ENCODE measurements around the gene DUT. TPM values are rescaled to one million over a fixed set of nuclear protein-coding genes. Genes with fewer than 3 reads are reported as not detected.
A peak's percentile ranks its signal among the peaks of the same experiment; 100 is the strongest.

DUT gene
- 100 to 1,000 TPM in 9 of 10 donors, 10 to 100 TPM in 1; 98.9 to 142 (median 112) TPM for polyA plus RNA-seq (ENCODE audit: insufficient read length in 10 of 10)
- long read RNA-seq, donor 1, transcript DUT-202 (6 exons, 1,935 nt): major isoform, 28 of 67 reads
- long read RNA-seq, donor 1, transcript DUT-205 (7 exons, 769 nt): minor isoform, 12 of 67 reads
- long read RNA-seq, donor 1, transcript DUT-201 (7 exons, 2,147 nt): minor isoform, 25 of 67 reads
- long read RNA-seq, donor 1, partial matches to known transcripts: 0 of 67 reads
- long read RNA-seq, donor 1, other reads (novel, unspliced or antisense): 0 of 67 reads
- long read RNA-seq, donor 2, transcript DUT-201 (7 exons, 2,147 nt): major isoform, 23 of 47 reads
- long read RNA-seq, donor 2, transcript DUT-205 (7 exons, 769 nt): minor isoform, 8 of 47 reads
- long read RNA-seq, donor 2, transcript DUT-202 (6 exons, 1,935 nt): minor isoform, 11 of 47 reads
- long read RNA-seq, donor 2, partial matches to known transcripts: 0 of 47 reads
- long read RNA-seq, donor 2, other reads (novel, unspliced or antisense): 0 of 47 reads
- long read RNA-seq, donor 3: 0 reads
- long read RNA-seq, donor 4, transcript DUT-202 (6 exons, 1,935 nt): minor isoform, 10 of 59 reads
- long read RNA-seq, donor 4, transcript DUT-201 (7 exons, 2,147 nt): major isoform, 32 of 59 reads
- long read RNA-seq, donor 4, partial matches to known transcripts: 0 of 59 reads
- long read RNA-seq, donor 4, other reads (novel, unspliced or antisense): 10 of 59 reads
- long read RNA-seq, donor 5, transcript DUT-205 (7 exons, 769 nt): minor isoform, 12 of 91 reads
- long read RNA-seq, donor 5, transcript DUT-201 (7 exons, 2,147 nt): minor isoform, 18 of 91 reads
- long read RNA-seq, donor 5, transcript DUT-202 (6 exons, 1,935 nt): major isoform, 40 of 91 reads
- long read RNA-seq, donor 5, partial matches to known transcripts: 8 of 91 reads
- long read RNA-seq, donor 5, other reads (novel, unspliced or antisense): 6 of 91 reads
- long read RNA-seq, donor 6, transcript DUT-202 (6 exons, 1,935 nt): minor isoform, 22 of 75 reads
- long read RNA-seq, donor 6, transcript DUT-201 (7 exons, 2,147 nt): major isoform, 35 of 75 reads
- long read RNA-seq, donor 6, transcript DUT-205 (7 exons, 769 nt): minor isoform, 14 of 75 reads
- long read RNA-seq, donor 6, partial matches to known transcripts: 0 of 75 reads
- long read RNA-seq, donor 6, other reads (novel, unspliced or antisense): 0 of 75 reads
- long read RNA-seq, donor 7, transcript DUT-202 (6 exons, 1,935 nt): minor isoform, 13 of 43 reads
- long read RNA-seq, donor 7, transcript DUT-205 (7 exons, 769 nt): minor isoform, 7 of 43 reads
- long read RNA-seq, donor 7, transcript DUT-201 (7 exons, 2,147 nt): major isoform, 21 of 43 reads
- long read RNA-seq, donor 7, partial matches to known transcripts: 0 of 43 reads
- long read RNA-seq, donor 7, other reads (novel, unspliced or antisense): 0 of 43 reads
- long read RNA-seq, donor 8, transcript DUT-201 (7 exons, 2,147 nt): minor isoform, 21 of 54 reads
- long read RNA-seq, donor 8, transcript DUT-202 (6 exons, 1,935 nt): major isoform, 24 of 54 reads
- long read RNA-seq, donor 8, transcript DUT-205 (7 exons, 769 nt): minor isoform, 7 of 54 reads
- long read RNA-seq, donor 8, partial matches to known transcripts: 0 of 54 reads
- long read RNA-seq, donor 8, other reads (novel, unspliced or antisense): 0 of 54 reads
- long read RNA-seq, donor 9, partial matches to known transcripts: 0 of 4 reads
- long read RNA-seq, donor 9, other reads (novel, unspliced or antisense): 0 of 4 reads

GRCh38 chr15:48330855-48331795 is at the start of gene DUT:
TSS of gene DUT (plus strand) at chr15:48331429. CDS start at chr15:48331516, 87 bp downstream.
- peak; percentile 84 to 98 (median 90) for DNase-seq

DNA sequence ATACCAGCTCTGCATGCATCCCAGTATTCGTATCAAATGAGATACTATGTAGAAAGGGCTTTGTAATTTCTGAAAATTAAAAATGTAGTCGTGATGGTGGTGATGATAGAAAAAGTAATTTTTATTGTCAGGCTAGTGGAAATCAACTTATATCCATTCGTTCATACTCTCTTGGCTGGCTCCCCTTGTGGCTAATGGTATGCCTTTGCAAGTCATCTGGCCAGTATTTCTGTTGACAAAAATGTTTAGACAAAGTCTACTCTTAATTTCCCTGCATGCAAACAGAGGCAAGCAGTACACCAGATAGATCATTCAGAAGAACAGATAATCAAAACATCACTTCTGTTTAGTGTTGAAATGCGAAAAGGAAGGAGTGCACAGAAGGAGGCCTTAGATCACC is 49.6 kb upstream of the DUT start:
- DNase-seq: no peak

GRCh38 chr15:48282216-48282615 is 49.0 kb upstream of the DUT start:
- DNase-seq: peak in 2 of 3 donors; percentile 35 to 52

DNA sequence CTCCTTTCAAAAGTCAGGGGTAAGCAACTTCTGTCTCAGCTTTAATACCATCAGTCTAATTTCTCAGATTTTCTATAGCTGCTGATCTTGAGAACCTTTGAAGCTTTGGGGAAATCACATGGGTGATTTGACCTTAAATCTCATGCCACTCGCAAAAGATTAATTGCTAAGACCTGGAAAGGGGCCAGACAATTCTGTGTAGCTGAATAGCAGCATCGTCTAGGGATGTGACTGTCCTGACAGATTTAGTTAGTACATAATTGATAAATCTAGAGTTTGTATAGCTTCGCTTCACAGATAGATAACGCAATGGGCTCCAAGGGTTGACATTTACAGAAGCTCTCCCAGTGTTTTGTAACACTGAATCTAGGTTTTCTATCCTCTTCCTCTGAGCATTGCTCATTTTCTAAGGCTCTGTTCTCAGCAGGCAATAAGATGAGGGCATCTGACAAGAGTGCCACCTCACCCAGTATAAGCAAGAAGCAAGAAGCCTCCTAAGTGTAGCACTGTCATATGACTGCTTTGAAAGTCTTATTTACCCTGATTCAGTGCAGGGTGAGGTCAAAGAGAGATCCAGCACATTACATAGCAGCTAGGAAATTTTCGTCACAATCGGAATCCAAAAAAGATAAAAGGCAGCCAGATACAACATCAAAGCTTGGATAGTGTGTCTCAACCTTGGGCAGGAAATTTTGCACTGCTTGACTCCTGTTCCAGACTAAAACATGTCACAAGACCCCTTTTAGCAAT is 47.7 kb upstream of the DUT start:
- no peak for DNase-seq

- DNase-seq: peak; percentile 82 to 94 (median 92)
Measured at GRCh38 chr15:48285329-48286214, 45.7 kb upstream of the DUT start.

DNA sequence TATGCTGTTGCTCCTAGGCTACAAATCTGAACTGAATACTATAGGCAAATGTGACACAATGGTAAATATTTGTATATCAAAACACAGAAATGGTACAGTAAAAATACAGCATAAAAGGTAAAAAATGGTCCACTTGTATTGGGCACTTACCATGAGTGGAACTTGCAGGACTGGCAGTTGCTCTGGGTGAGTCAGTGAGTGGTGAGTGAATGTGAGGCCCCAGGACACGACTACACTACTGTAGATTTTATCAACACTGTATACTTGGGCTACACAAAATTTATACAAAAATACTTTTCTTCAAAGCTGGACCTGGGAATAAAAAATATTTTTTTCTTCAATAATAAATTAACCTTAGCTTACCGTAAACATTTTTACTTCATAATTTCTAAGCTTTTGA is 41.6 kb upstream of the DUT start:
- DNase-seq: no peak

- no peak for DNase-seq
Measured at GRCh38 chr15:48292458-48292857, 38.8 kb upstream of the DUT start.

DNA sequence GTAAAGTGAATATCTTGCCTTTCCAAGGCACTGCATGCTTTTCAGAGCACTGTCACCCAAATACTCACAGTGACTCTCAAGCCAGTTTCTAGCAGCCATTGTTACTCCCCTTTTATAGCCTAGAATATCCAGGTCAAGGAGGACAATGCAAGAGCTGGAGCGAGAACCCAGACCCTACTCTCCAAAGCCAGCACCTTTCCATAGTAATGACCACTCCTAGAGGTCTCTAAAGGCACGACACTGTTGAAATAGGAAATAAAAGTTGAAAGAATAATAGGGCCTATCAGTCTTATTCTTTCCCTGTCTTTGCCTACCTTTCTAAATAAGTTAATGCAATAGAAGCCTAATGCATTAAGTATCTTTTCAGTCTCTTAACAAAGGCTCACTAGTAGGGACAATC is 33.6 kb upstream of the DUT start:
- DNase-seq: no peak

DNA sequence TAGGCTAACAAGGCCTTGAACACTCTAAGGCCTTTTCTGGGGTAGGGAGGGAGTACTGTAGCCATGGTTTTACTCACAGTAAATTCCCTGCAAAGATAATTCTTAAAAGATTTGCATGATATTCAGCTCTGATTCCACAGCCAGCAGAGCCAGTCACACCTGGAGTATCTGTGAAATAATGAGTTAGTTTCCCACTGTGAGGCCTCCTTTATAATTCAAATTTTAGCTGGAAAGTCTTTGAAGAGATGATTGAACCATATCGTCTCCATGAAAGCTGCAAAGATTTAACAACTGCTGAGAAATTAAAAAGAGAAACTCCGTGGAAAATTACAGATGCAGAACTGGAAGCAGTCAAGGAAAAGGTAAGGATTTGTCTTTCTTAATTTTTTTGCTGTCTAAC is 32.3 kb upstream of the DUT start:
- DNase-seq: no peak

DNA sequence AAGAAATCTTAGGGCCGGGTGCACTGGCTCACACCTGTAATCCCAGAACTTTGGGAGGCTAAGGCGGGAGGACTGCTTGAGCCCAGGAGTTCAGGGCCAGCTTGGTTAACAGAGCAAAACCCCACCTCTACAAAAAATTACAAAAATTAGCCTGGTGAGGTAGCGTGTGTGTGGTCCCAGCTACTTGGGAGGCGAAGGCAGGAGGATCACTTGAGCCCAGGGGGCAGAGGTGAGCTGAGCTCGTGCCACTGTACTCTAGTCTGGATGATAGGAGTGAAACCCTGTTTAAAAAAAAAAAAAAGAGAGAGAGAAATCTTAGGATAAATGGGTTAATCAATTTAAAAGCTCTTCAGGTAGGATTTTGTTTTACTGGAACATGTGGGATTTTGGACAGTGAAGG is 31.2 kb upstream of the DUT start:
- DNase-seq: no peak

GRCh38 chr15:48304398-48304797 is 26.8 kb upstream of the DUT start:
- DNase-seq: no peak

DNA sequence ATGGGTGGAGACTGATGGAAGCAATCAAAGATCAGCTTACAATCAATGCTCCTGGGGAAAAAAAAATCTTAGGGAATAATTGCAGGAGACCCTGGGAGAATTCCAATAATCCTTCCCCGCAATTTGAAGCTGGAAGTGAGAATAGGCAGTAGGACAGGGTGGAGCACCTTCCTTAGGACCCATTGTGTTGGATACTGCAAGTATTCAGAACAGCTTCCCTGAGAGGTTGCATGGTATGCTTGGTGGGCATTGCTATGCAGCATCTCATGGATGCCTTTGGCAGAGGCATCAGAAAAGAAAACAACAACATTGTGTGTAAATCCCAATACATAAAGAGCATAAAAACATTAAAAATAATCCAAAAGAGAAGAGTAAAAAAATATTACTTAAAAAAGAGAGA is 24.6 kb upstream of the DUT start:
- no peak for DNase-seq

DNA sequence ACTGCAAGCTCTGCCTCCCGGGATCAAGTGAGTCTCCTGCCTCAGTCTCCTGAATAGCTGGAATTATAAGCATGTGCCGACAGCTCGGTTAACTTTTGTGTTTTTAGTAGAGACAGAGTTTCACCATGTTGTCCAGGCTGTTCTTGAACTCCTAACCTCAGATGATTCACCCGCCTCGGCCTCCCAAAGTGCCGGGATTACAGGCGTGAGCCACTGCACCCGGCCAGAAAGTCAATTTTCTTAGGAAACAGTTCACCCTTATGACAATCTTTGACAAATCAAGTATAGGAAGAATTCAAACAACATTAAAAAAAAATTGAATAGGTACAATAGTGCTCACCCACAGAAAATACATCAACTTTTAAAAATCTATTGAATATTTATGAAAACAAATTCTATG is 23.6 kb upstream of the DUT start:
- DNase-seq: no peak

DNA sequence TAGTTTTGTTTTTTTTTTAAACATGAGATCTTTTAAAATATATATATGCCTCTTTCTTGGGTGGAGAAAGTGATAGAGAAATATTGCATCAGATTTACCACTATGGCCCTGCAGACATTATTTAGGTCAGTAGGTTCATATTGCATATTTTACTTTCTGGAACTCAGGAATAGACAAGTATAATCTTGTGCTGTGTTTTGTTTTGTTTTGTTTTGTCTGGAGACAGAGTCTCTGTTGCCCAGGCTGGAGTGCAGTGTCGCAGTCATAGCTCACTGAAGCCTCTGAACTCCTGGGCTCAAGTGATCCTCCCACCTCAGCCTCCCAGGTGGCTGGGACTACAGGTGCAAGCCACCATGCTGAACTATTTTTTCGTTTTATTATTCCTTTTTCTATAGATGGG is 21.5 kb upstream of the DUT start:
- no peak for DNase-seq

GRCh38 chr15:48313216-48313615 is 18.0 kb upstream of the DUT start:
- no peak for DNase-seq

- DNase-seq: no peak
Measured at GRCh38 chr15:48315041-48315440, 16.2 kb upstream of the DUT start.

DNA sequence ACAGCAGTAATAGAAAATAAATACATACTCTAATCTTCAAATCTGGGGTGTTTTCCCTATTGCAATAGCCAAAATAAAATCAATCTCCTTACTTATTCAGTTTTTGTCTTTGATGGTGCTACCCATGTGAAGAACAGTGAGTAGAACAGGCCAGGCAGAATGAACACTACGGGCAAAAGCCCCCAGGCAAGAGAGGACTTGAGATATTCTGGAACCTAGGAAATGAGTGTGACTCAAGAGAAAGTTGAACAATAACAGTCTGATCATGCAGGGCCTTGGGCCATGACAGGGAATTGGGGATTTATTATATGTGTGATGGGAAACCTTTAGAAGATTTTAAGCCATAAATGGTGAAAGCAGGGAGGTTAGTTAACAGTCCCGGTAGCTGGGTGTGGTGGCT is 14.0 kb upstream of the DUT start:
- DNase-seq: no peak

DNA sequence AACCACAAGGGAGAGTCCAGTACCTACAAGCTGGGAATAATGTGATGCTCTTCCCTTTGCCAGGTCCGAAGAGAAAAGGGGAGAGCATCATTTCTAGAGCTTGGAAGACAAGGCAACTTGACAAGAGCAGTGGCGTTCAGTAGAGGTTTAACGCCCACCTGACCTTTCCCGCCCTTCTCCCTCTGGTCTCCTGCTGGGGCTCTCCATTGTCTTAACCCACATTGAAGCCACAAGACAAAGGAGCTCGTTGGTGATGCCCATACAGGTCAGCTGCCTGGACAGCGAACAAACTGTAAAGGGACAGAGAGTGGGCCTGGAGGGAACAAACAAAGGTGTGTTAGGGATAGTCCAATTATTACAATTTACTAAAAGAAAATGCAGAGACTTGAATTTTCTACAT is 13.1 kb upstream of the DUT start:
- no peak for DNase-seq
